PFSK-1 (cell line): ENCODE measurements around the gene GSDME.

Experiments used
- FOXP2 ChIP-seq: optimal IDR thresholded peaks from 2 replicates; pipeline ENCODE3; 2011; ENCODE audit warnings: borderline replicate concordance, control low read depth, inconsistent platforms; ENCODE audit not compliant: insufficient read depth; ENCODE audit errors: extremely low read length, extremely low read depth
- POLR2AphosphoS5 ChIP-seq: IDR thresholded peaks from 2 replicates; pipeline ENCODE4 v1.6.1; 2012; ENCODE audit warnings: low read depth, mild to moderate bottlenecking, control low read depth, low read length, moderate library complexity
- REST ChIP-seq, 2 experiments: IDR thresholded peaks; 2 replicates each; pipeline versions ENCODE4 v1.6.1 to v1.8.0; 2011 to 2012; ENCODE audit warnings: low read depth in 2 of 2, low read length in 2 of 2, control low read depth in 1 of 2, inconsistent platforms in 1 of 2, mild to moderate bottlenecking in 1 of 2, moderate library complexity in 1 of 2; ENCODE audit not compliant: insufficient read depth in 1 of 2
- SIN3A ChIP-seq: IDR thresholded peaks from 2 replicates; pipeline ENCODE4 v1.6.1; 2012; ENCODE audit warnings: mild to moderate bottlenecking, low read length, moderate library complexity, borderline replicate concordance; ENCODE audit not compliant: insufficient read depth
- TAF1 ChIP-seq: IDR thresholded peaks from 2 replicates; pipeline ENCODE4 v1.6.1; 2012; ENCODE audit warnings: low read length, control low read depth, borderline replicate concordance; ENCODE audit not compliant: insufficient read depth

GSDME gene

DNA sequence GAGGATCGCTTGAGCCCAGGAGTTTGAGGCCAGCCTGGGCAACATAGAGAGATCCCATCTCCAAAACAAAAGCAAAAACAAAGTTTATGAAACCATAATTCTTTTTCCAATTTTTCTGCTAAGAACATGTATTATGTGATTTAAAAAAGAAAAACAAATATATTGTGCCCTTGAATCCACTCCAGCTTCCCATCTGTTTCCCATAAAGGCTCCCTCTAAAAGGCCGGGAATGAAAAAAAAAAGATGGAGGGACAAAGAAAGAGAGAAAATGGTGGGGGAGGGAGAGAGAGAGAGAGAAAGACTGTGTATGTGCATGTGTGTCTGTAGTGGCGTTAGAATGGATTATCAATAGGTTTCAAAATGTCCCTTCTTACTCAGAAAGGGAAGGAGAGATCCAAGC is 20.5 kb upstream of the GSDME start:
- no peak for TF ChIP-seq FOXP2
- no peak for TF ChIP-seq SIN3A
- TF ChIP-seq POLR2AphosphoS5 = no peak
- no peak for TF ChIP-seq REST (IDR thresholded peaks at IDR 0.05; ENCODE audit: insufficient read depth in 1 of 2, low read depth in 2 of 2, low read length in 2 of 2)
- no peak for TF ChIP-seq TAF1

- TF ChIP-seq SIN3A = no peak
- TF ChIP-seq TAF1 = no peak
- TF ChIP-seq POLR2AphosphoS5 = no peak
- no peak for TF ChIP-seq REST (IDR thresholded peaks at IDR 0.05; ENCODE audit: insufficient read depth in 1 of 2, low read depth in 2 of 2, low read length in 2 of 2)
- no peak for TF ChIP-seq FOXP2
These were observed 16.4 kb upstream of the GSDME start for GRCh38 chr7:24773646-24774045.

DNA sequence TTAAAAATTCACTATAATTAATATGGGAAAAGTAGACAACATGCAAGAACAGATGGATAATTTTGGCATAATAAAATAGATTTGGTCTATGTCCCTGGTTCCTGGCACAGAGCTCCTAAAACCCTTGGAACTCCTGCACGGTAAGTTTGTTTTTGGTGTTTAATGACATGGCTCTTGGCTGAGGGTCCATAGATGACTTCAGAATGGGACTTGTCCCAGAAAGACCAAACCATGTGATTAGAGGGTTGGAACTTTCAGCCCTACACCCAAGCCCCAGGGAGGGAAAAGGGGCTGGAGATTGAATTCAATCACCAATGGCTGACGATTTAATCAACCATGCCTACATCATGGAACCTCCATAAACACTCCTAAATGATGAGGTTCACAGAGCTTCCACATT is 12.6 kb upstream of the GSDME start:
- TF ChIP-seq TAF1 (no peak), POLR2AphosphoS5 (no peak), SIN3A (no peak), FOXP2 (no peak), REST (IDR thresholded peaks at IDR 0.05; ENCODE audit: insufficient read depth in 1 of 2, low read depth in 2 of 2, low read length in 2 of 2) (no peak)

- TF ChIP-seq TAF1 (no peak), FOXP2 (no peak), REST (IDR thresholded peaks at IDR 0.05; ENCODE audit: insufficient read depth in 1 of 2, low read depth in 2 of 2, low read length in 2 of 2) (no peak), SIN3A (no peak), POLR2AphosphoS5 (no peak)
These were observed 12.0 kb upstream of the GSDME start for GRCh38 chr7:24769014-24769830.
